ENCODE data around the gene RGS16.

DNA sequence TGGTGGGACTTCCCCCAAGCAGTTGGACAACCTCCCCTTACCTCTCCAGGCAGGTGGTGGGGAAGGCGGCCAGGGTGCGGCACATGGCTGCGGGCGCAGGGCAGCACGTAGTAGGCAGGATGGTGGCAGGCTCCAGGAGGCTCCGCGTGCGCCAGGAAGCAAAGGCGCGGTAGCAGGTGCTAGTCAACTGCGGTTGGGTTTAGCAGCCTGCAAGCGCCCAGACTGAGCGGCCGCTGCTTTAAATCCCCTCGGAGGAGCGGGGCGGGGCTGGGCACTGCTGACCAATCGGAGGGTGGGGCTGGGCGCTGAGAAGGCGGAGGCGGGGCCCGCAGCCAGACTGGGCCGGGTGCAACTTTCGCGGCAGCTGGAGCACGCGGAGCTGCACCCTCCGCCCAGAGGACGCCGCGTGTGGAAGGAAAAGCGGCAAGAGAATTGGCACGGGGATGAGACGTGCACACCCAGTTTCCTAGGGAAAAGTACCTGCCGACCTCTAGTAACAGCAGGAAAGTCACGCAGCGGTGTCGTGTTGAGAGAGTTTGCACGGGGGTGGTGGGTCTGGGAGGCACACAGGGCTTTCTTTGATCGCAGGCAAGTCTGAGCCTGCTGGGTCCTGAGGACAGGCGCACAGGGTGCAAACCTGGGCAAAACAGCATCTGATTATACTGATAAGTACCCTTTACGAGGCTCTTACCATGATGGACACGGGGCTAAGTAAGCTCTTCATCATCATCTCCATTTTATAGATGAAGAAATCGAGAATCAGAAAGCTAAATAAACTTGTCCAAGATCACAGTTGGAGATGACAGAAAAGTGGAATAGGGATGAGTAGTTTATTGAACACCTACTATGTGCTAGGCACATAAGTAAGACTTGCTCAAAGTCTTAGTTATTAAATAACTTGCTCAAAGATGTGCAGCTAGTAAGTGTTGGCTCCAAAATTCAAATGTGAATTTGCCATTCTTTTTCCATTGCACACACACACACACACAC, at the start of gene RGS16:
- TF ChIP-seq, protein P1, sequence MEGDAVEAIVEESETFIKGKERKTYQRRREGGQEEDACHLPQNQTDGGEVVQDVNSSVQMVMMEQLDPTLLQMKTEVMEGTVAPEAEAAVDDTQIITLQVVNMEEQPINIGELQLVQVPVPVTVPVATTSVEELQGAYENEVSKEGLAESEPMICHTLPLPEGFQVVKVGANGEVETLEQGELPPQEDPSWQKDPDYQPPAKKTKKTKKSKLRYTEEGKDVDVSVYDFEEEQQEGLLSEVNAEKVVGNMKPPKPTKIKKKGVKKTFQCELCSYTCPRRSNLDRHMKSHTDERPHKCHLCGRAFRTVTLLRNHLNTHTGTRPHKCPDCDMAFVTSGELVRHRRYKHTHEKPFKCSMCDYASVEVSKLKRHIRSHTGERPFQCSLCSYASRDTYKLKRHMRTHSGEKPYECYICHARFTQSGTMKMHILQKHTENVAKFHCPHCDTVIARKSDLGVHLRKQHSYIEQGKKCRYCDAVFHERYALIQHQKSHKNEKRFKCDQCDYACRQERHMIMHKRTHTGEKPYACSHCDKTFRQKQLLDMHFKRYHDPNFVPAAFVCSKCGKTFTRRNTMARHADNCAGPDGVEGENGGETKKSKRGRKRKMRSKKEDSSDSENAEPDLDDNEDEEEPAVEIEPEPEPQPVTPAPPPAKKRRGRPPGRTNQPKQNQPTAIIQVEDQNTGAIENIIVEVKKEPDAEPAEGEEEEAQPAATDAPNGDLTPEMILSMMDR (IDR thresholded peaks at IDR 0.05) = peak in 1 of 4 experiments; percentile 2
- peak; percentile 74 to 84 for TF ChIP-seq POLR2A (IDR thresholded peaks at IDR 0.05)

Measured in uterus (tissue), 2 donors.